Thymus (tissue), 11 donors: ENCODE results near the gene SETD2. TPM values are rescaled to one million over a fixed set of nuclear protein-coding genes. Genes with fewer than 3 reads are reported as not detected.

Experiments
- DNase-seq, 9 donors: peaks; one replicate each; pipeline ENCODE4 v3.0.0-alpha.2; 2013; ENCODE audit warnings: low spot score in 9 of 9, low read depth in 6 of 9, missing footprints in 1 of 9
- H3K27ac ChIP-seq, 2 donors: one replicate each; pipeline ENCODE4 v1.5.1; 2013; ENCODE audit warnings: control low read depth in 1 of 2, low read depth in 1 of 2, low read length in 1 of 2, mild to moderate bottlenecking in 1 of 2, moderate library complexity in 1 of 2
- H3K27me3 ChIP-seq, 2 donors: one replicate each; pipeline ENCODE4 v1.5.1; 2013; ENCODE audit warnings: low read length in 1 of 2; ENCODE audit not compliant: control insufficient read depth in 2 of 2, insufficient read depth in 1 of 2
- H3K36me3 ChIP-seq, 2 donors: one replicate each; pipeline ENCODE4 v1.5.1; 2013; ENCODE audit warnings: low read length in 1 of 2, mild to moderate bottlenecking in 1 of 2, moderate library complexity in 1 of 2; ENCODE audit not compliant: control insufficient read depth in 2 of 2, insufficient read depth in 2 of 2
- H3K4me1 ChIP-seq, 2 donors: one replicate each; pipeline ENCODE4 v1.5.1; 2013; ENCODE audit warnings: low read length in 2 of 2; ENCODE audit not compliant: control insufficient read depth in 2 of 2, insufficient read depth in 2 of 2
- H3K4me3 ChIP-seq, 2 donors: one replicate each; pipeline ENCODE4 v1.5.1; 2013; ENCODE audit warnings: low read length in 2 of 2, control low read depth in 1 of 2, mild to moderate bottlenecking in 1 of 2
- H3K9me3 ChIP-seq, 2 donors: one replicate each; pipeline ENCODE4 v1.5.1; 2013; ENCODE audit warnings: low read length in 1 of 2, mild to moderate bottlenecking in 1 of 2; ENCODE audit not compliant: control insufficient read depth in 2 of 2, insufficient read depth in 1 of 2
- WGBS: extraction: QIAGEN DNeasy Blood & Tissue Kit; methylation state at CpG from one replicate; pipeline ENCODE4 v1.1.7; 2013; 5-methylcytosine and 5-hydroxymethylcytosine counted together
- polyA plus RNA-seq: library from polyadenylated mRNA; stranded (reverse); fragments of 200-250 nt; gene quantifications from one replicate; pipeline ENCODE4 v1.2.3, GENCODE V29; 2013
- total RNA-seq: library from RNA; stranded (reverse); fragments of 120-200 nt; gene quantifications from one replicate; pipeline ENCODE4 v1.2.4, GENCODE V29; 2013
- donor health status: healthy.

The SETD2 gene
- total and polyA plus RNA-seq, 2 donors = 20.5 to 33.7 TPM

DNA sequence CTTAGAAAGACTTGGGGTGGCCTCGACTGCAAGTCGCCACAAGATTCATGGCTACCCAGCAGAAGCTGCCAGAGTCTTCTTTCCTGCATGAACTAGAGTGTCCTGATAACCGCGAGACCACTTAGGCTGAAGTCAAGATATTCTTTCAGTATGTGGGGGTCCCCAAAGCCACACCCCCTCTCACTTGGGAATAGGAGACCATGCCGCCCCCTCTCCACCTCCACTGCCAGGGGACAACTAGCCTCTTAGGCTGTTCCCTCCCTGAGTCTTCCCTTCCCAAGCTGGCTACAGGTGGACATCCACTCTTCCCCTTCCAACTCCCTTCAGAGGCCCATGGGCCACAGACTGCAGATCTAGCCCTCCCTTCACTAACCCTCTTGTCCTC lies 186.1 kb downstream of the SETD2 start:
- no peak for DNase-seq
- no peak overlapping the region for H3K4me3 ChIP-seq
- WGBS = 97% methylated on average over 5 of the region's 5 CpGs
- H3K9me3 ChIP-seq = peaks cover 0 to 4% of the 10 kb centered on the region in 2 donors
- peak overlapping the region in 1 of 2 donors; percentile 86 for H3K27ac ChIP-seq
- H3K36me3 ChIP-seq = peaks cover 0 to 11% of the 10 kb centered on the region in 2 donors
- H3K4me1 ChIP-seq = peaks cover 31 to 72% of the 10 kb centered on the region in 2 donors
- no peaks in the 10 kb centered on the region for H3K27me3 ChIP-seq

DNA sequence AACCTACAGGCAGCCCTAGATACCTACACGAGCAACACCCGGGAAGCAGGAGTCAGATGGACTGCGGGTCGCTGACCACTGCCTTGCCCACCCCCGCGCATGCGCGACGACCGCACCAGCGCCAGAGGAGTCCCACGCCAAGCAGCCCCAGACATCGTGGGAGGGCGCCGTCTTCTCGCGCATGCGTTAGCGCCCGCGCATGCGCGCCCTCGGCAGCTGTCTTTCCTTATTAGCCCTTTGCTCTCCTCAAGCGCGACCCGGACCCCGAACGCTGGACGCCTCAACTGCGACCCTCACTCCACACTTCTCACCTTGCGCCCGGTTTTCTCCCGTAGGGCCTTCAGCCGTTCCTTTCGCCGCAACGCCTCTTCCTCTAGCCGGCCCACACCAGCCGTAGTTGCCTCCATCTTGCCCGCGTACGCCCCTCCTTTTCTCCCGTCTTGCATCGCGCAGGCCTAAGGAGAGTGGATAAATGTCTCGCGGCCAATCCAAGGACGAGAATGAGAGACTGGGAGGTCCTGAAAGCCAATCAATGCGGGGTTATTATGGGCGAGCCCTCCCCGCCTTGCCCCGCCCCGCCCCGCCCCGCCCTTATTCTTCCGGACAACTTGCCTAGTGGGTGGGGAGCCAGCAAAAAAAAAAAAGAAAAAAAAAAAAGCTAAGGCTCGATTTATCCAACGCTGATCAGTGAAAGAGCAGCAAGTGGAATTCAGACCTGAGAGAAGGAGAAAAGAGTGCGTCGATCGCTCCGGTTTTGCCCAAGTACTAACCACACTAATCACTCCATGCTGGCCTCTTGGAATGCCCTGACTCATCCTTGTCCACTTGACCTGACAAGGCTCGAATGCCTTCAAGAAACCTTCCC lies 187.4 kb downstream of the SETD2 start, which contains the start of gene CCDC12:
CCDC12 (minus strand) TSS at position 420 of the 865 bp plus-strand sequence; CDS start at position 407, 13 bp downstream.
- peaks cover 28 to 68% of the 10 kb centered on the region in 2 donors for H3K4me1 ChIP-seq
- H3K27me3 ChIP-seq = no peaks in the 10 kb centered on the region
- DNase-seq = peak; percentile 90 to 99 (median 95)
- peak within 1 kb of the TSS; percentile 81 to 91 for H3K27ac ChIP-seq
- peaks cover 0 to 14% of the 10 kb centered on the region in 2 donors for H3K36me3 ChIP-seq
- H3K4me3 ChIP-seq = peak within 1 kb of the TSS; percentile 59 to 94
- peaks cover 0 to 1% of the 10 kb centered on the region in 2 donors for H3K9me3 ChIP-seq
- WGBS = 2% methylated on average over 64 of the region's 64 CpGs

DNA sequence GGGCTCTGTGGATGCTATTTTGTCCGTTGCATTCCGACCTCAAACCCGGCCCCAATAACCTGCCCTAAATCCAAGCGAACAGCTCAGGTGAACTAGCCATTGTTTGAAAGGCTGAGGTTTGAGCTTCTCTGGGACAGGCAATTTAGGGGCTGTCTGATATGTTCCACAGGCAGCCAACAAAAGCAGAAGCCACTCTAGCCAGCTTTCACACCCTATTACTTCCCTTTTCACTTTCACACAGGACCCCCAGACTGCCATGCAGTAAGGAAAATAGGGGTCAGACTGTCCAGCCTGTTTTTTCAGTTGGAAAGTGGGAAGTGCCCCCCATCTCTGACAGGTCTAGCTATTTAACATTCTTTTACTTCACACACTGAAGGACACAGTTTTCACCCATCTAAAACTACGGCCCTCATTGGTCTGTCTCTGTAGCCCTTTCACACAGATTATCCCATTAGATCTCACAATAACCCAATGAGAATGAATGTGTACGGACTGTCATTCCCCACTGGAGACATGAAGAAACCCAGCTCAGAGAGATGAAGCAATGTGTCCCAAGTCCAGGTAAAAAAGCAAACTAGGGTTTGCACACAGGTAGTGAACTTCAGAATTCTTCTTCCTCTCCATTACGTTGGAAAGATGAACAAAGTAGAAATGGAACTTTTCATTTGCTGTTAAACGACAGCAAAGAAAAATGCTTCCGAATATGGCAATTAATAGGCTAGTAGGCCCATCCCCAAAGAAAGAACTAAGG lies 189.3 kb downstream of the SETD2 start:
- no peak for DNase-seq

DNA sequence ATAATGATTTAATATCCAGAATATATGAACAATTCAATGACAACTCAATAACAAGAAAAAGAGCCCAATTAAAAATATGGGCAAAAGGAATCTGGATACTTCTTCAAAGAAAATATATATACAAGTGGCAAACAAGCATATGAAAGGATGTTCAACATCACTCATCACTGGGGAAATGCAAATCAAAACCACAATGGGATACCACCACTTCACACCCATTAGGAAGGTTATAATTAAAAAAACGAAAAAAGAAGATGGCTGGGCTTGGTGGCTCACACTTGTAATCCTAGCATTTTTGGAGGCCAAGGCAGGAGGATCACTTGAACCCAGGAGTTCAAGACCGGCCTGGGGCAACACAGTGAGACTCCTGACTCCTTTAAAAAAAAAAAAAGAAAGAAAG lies 191.5 kb downstream of the SETD2 start:
- Histone ChIP-seq H3K27ac (no peak overlapping the region), H3K36me3 (peaks cover 17 to 49% of the 10 kb centered on the region in 2 donors)
- 77% methylated on average over 2 of the region's 2 CpGs for WGBS

More for the DNA sequence above, 189.3 kb downstream of the SETD2 start:
- 83% methylated on average over 9 of the region's 9 CpGs for WGBS
- Histone ChIP-seq H3K27ac (peak overlapping the region in 1 of 2 donors; percentile 39), H3K27me3 (no peaks in the 10 kb centered on the region), H3K36me3 (peaks cover 10 to 30% of the 10 kb centered on the region in 2 donors), H3K4me1 (peaks cover 25 to 66% of the 10 kb centered on the region in 2 donors), H3K9me3 (no peaks in the 10 kb centered on the region), H3K4me3 (no peak overlapping the region)

DNA sequence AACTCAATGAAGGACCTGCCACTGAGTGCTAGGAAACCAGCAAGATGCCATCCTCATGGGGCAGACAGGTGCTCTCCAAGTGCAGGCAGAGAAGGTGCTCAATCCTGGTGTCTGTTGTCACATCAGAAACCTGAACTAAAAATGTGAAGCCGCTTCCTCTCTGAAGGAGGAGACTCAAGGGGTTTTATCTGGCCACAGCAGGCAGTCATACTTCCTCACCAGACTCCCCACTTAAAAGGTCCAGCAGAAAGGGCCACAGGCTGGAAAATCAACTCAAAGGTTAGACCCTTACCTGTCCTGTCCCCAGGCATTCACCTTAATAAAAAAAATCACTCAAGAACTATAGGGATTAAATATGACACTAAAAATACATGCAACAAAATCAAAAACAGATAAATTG lies 192.2 kb downstream of the SETD2 start:
- peak in 1 of 9 donors; percentile 53 for DNase-seq
- Histone ChIP-seq H3K9me3 (no peaks in the 10 kb centered on the region), H3K27me3 (no peaks in the 10 kb centered on the region), H3K27ac (peak overlapping the region in 1 of 2 donors; percentile 52), H3K4me3 (no peak overlapping the region), H3K4me1 (peaks cover 8 to 59% of the 10 kb centered on the region in 2 donors), H3K36me3 (peaks cover 17 to 50% of the 10 kb centered on the region in 2 donors)
- 49% methylated on average over 1 of the region's 1 CpG for WGBS

More for the DNA sequence above, 191.5 kb downstream of the SETD2 start:
- no peaks in the 10 kb centered on the region for H3K27me3 ChIP-seq
- H3K9me3 ChIP-seq = no peaks in the 10 kb centered on the region
- no peak overlapping the region for H3K4me3 ChIP-seq
- H3K4me1 ChIP-seq = peaks cover 12 to 58% of the 10 kb centered on the region in 2 donors
- DNase-seq = no peak

DNA sequence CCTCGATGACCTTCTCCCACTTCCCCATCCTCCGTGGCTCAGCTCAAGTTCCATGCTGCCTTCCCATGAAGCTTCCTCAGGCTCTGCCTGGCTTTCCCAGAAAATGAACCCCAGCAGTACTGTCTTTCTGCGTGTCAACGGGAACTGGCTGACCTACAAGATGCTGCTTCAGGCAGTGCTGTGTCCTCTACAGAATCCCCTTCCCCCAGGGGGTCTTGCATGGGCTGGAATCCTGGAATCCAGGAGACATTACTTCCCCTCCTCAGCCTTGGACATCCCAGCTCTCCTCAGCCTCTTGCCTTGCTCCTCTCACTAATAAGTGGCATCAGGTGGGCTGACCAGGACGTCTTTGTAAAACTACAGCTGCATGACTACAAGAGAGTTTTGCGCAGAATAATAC lies 192.8 kb downstream of the SETD2 start:
- Histone ChIP-seq H3K4me1 (peaks cover 8 to 64% of the 10 kb centered on the region in 2 donors), H3K36me3 (peaks cover 17 to 53% of the 10 kb centered on the region in 2 donors), H3K27me3 (no peaks in the 10 kb centered on the region), H3K9me3 (no peaks in the 10 kb centered on the region), H3K27ac (peak overlapping the region in 1 of 2 donors; percentile 52), H3K4me3 (no peak overlapping the region)
- DNase-seq = no peak
- WGBS = 72% methylated on average over 6 of the region's 6 CpGs

DNA sequence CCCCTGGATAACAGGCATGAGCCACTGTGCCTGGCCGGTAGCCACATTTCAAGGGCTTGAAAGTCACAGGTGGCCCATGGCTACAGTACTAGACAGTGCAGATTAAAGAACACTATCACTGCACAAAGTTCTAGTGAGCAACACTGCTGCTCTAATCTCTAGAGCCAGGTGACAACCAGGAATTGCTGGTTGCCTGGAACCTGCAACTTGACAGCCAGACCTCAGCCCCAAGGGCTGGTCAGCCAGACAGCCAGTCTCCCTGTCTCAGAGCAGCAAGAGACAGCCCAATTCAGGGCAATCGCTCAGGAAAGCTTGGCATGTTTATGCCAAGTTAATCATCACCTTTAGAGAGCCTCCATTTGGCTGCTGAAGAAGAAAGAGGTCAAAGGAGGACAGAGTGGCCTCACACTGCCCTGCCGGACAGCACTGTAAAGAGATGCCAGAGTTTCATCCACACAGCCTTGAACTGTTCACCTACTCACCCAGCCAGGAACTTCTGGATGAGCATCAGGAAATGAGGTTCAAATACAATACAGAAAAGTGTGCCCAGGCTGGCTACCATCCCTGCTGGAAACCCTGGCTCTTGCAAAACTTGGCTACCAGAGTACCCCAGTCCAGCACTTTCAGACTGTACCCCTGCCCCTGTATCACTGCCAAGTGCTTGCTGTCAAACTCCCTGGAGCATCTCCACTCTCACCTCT lies 193.4 kb downstream of the SETD2 start:
- Histone ChIP-seq H3K9me3 (no peaks in the 10 kb centered on the region), H3K4me1 (peaks cover 6 to 64% of the 10 kb centered on the region in 2 donors), H3K36me3 (peaks cover 21 to 59% of the 10 kb centered on the region in 2 donors), H3K27me3 (no peaks in the 10 kb centered on the region), H3K4me3 (no peak overlapping the region), H3K27ac (no peak overlapping the region)
- 94% methylated on average over 3 of the region's 3 CpGs for WGBS
- no peak for DNase-seq

DNA sequence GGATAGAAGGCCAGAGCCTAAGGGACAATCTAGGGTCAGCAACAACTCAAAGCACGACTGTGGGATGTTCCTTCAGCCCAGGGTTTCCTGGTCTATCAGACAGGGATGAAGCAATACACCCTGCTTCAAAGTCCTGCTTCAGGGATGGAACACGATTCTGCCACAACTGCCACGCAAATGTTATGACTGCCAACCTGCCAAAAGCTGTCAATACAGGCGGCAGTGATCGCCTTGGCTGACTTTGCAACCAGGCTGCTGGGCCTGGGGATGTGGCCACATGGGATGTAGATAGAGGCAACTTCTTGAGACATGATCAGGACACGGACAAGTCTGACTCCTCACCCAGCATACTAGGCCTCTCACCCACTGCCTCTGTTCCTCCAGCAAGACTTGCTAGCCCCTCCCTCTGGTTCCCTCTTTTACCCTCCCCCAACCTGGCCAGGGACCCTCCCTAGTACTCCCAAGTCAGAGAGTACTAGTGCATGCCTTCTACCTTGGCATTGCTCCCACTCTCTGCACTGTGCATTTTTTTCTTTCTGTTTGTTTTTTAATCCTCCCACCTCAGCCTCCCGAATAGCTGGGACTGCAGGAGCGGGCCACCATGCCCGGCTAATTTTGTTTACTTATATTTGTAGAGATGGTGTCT lies 195.0 kb downstream of the SETD2 start:
- Histone ChIP-seq H3K27me3 (no peaks in the 10 kb centered on the region), H3K27ac (no peak overlapping the region), H3K4me1 (peaks cover 6 to 58% of the 10 kb centered on the region in 2 donors), H3K9me3 (no peaks in the 10 kb centered on the region), H3K4me3 (no peak overlapping the region), H3K36me3 (peaks cover 21 to 57% of the 10 kb centered on the region in 2 donors)
- WGBS = 85% methylated on average over 9 of the region's 9 CpGs
- no peak for DNase-seq
